NCI-H187 (cell line): Measurements from ENCODE around the gene TRIM3.

Source experiments
- DNase-seq, 2 experiments: peaks; one replicate each; lab custom pipeline; 2025; lab: John Stamatoyannopoulos, UW

Gene TRIM3

DNA sequence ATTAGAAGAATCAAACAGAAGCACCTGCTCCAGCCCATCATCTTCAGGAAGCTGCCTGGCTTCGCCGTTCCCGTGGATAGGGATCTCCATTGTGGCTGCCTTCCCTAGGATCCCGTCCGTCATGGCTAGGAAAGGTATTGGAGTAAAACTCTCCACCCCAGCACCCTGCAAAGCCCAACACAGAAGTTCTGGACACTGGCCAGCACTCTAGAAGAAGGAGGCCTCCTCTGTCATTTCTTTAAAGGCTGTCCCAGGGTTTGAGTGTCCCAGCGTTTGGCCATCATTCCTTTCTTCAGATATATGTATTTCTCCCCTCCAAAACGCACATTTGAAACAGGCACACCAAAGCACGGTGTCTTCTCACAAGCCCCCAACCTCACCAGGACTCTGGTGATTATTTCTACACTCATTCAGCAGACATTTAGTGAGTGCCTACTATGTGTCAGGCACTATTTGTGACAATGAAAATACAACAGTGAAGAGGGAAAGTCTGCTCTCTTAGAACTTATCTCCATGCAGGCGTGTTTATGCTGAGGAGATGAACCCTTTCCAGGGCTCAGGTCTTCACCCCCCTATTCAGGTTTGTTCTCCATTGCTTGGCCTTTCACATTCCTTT is 6.7 kb upstream of the TRIM3 start:
- no peak for DNase-seq

DNA sequence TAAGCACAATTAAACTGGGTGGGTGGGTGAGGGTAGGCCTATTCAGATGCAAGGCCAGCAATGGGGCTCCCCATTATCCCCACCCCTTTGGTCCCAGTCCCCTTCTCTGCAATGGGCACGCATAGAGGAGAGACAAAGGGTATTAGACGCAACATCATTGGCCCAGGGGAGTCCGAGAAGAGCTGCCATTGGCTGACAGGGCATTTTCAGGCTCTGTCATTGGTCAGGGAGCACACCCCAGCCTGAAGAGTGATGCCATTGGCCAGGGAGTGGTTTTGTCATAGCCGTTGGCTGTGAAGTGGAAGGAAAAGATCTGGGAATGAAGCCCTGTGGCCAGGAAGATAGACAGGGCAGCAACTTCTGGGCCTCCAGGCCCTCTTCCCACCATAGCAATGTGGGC is 2.8 kb upstream of the TRIM3 start:
- DNase-seq = no peak

DNA sequence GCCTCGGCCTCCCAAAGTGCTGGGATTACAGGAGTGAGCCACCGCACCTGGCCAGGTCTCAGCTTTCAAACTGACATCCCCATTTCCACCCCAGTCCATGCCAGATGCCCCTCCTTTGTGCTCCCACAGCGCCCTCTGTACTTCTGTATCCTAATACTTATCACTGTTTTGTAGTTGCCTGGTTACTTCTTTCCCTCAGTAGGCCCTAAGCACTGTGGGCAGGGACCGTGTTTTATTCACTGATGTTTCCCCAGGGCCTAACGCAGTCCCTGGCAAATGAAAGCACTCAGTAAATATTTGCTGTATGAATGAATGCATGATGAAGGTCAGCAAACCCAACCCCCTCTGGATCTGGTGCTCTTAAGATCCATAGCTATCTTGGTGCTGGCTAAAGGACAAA is 2.2 kb upstream of the TRIM3 start:
- no peak for DNase-seq

GRCh38 chr11:6474806-6475500 is 1.2 kb upstream of the TRIM3 start:
- DNase-seq = no peak

GRCh38 chr11:6474413-6474792 is 662 bp upstream of the TRIM3 start:
- DNase-seq = no peak

DNA sequence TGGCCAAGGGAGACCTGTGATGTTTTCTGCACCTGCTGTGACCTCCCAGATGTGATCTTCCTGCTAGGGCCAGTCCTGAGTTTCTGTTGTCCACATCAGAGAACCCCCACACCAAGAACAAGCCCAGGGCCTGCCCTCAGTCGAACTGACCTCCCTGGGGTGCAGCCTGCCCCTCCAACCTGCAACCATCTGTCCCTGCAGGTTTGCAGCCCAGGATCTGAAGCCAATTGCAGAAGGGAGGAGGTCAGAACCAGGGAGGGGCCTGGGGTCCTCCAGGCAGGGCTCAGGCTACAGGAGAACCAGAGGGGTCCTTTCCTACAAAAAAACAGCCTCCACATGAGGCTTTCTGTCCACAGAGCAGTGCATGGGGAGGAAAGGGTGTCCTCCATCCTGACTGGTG is 807 bp downstream of the TRIM3 start:
- DNase-seq = no peak

GRCh38 chr11:6469599-6469998 is 4.1 kb downstream of the TRIM3 start:
- DNase-seq = no peak

DNA sequence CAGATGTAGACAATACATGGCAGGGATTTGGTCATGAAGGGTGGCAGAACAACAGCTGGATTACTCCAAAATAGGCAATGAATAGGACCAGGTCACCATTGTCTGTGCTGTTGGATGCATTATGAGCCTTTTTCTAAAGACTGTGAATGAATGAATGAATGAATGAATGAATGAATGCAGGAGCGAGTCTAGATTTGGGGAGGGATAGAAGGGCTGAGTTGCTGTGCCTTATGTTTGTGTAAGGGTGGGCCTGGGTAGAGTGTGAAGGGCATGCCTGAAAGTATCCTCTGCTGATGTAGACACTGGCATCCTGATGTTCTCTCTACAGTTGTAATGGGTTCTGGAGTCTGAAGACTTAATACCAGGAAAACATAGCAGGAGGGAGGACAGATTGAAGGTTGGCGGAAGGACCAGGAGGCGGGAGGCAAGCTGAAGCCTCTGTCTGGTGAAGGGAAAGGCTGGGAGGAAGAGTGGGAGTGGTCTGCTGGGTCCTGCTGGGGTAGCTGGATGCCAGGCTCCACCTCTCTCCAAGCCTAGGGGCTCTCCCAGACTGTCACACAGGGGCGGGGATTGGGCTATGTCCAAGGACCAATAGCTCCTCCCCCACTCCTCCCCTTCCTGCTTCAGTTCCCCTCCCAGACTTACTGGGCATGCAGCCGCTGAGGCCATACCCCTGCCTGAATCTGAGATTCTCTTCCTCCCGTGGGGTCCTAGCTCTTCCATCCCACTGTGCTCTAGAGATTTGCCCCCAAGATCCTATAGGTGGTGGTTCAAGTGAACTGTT is 4.8 kb downstream of the TRIM3 start:
- DNase-seq = peak; percentile 85

GRCh38 chr11:6459099-6459450 is 14.7 kb downstream of the TRIM3 start:
- no peak for DNase-seq

- no peak for DNase-seq
Observed at GRCh38 chr11:6458352-6459098, 15.2 kb downstream of the TRIM3 start.

- no peak for DNase-seq
Observed at GRCh38 chr11:6457581-6458320, 16.0 kb downstream of the TRIM3 start.

GRCh38 chr11:6456361-6457073 is 17.2 kb downstream of the TRIM3 start:
- no peak for DNase-seq

DNA sequence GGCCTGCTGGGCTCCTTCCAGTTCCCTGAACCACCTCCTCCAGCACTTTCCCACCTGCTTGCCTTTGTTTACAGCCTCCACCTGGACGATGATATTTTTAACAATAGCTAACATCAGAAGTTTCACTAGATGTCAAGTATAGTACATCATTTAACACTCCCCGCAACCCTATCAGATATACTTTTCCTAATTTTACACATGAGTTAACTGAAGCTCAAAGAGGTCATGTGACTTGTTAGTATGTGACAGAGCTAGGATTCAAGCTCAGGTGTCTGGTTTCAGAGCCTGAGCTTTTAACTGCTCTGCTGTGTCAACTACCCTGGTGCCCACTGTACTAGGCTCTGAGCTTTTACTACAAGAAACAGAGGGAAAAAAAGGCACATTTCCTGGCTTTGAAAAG is 18.7 kb downstream of the TRIM3 start:
- peak; percentile 68 to 77 for DNase-seq

GRCh38 chr11:6453152-6453551 is 20.6 kb downstream of the TRIM3 start:
- DNase-seq = no peak

GRCh38 chr11:6452219-6452618 is 21.5 kb downstream of the TRIM3 start:
- DNase-seq = no peak

GRCh38 chr11:6448574-6448973 is 25.2 kb downstream of the TRIM3 start:
- DNase-seq = no peak

GRCh38 chr11:6443269-6444003 is 30.3 kb downstream of the TRIM3 start:
- peak in 1 of 2 experiments; percentile 7 for DNase-seq

DNA sequence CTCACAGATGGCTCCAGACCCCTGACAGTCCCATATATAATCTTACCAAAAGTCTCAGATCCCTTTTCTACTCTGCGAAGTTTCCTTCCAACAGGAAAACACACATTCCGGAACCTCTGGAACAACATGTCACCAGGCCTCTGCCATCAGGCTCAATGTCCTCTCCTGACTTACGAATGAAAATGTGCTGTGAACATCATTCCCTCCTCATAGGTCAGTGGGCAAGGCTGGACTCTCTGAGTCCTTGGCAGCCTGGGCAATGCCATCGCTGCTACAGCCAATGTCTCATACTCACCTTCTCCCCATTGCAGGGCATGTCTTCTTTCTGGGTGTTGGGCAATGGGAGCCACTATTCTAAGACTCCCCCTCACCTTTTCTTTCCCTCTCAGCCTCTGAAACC is 31.3 kb downstream of the TRIM3 start:
- DNase-seq = no peak

DNA sequence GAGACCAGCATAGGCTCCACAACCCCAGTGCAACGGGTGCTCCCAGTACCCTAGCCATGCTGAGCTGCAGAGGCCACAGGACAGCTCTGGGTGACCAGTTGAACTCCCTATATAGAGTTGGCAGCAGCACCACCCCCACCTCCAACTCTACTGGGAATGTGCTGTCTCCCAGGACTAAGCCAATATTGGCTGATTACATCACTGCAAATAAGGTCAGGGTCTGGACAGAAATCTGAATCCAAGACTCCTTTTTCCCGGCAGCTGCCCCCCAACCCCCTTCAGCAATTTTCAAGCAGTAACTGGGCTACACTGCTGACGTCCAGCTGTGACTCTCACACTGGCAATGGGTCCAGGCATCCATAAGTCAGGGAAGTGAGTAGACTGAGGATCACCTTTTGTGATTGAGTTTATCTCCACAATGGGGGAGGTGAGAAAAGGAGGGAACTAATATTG is 32.8 kb downstream of the TRIM3 start, which contains the start of gene HPX:
TSS of gene HPX (minus strand) at position 82 of the 453 bp plus-strand sequence. CDS start at position 58, 24 bp downstream.
- no peak for DNase-seq

DNA sequence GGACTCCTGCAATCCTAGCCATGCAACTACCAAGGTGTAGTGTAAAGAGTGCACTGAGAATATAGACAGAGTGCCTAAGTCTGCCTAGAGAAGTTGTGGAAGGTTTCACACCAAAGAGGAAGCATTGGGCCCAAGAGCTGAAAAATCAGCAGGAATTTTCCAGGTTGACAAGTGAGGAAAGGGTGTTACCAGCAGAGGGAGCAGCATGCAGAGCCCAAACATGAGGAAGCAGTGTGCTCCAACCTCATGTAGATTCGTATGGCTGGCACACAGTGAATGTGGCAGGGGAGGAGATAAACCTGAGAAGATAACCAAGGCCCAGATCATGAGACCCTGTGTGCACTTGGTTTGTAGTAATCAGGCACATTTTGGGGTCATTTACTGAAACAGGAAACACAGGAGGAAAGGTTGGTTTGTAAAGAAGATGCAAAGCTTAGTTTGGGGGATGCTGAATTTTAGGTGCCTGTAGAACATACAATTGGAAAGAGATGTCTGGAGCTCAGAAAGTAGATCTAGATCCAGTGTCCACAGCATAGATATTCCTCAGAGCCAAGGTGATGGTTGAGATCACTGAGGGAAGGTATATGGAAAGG is 34.7 kb downstream of the TRIM3 start:
- DNase-seq = peak; percentile 40 to 62
